Lower leg skin (tissue), 3 donors: ENCODE data around the gene SAMD13.

Source experiments
- CTCF ChIP-seq, 3 donors: fragments of 450-650 bp; IDR thresholded peaks; one replicate each; pipeline ENCODE4 v1.5.1; 2016; ENCODE audit warnings: antibody characterized with exemption in 3 of 3, mild to moderate bottlenecking in 3 of 3, moderate library complexity in 2 of 3
- POLR2A ChIP-seq, 2 donors: fragments of 450-650 bp; IDR thresholded peaks; one replicate each; pipeline ENCODE4 v1.6.1; 2016 to 2017; ENCODE audit warnings: antibody characterized with exemption in 2 of 2, mild to moderate bottlenecking in 1 of 2, moderate library complexity in 1 of 2

DNA sequence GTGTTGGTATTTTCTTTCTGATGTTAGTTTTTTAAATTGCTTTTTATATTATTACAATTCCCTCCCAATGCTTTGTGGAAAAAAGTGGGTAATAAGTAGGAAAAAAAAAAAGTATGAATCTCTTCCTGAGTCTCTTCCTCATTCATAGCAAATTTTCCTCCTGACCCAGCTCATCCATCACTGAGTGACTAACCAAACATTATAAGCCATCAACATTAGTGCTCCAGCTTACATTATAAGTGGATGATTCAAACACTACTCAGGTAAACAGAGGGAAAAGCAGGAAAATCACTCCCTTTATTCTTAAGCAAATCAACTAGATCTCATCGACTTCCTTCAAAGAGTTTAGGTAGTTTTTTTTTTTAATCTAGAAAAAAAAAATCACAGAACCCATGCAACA, 15.4 kb upstream of the SAMD13 start:
- no peak for TF ChIP-seq CTCF (IDR thresholded peaks at IDR 0.05)
- TF ChIP-seq POLR2A (IDR thresholded peaks at IDR 0.05), result no peak
